Spleen (tissue), 11 donors: ENCODE data around the gene PPP2R3A. TPM values are rescaled to one million over a fixed set of nuclear protein-coding genes. Genes with fewer than 3 reads are reported as not detected.

Source experiments
- DNase-seq: peaks from one replicate; pipeline ENCODE4 v3.0.0-alpha.2; 2020
- H3K27ac ChIP-seq, 8 donors: fragments of 200-600 bp; sonication (generic) in 7 of 8; 1 replicate in 4 of 8; 2 replicates in 4 of 8; pipeline versions ENCODE4 v1.5.0 to v1.8.0; 2016 to 2021; ENCODE audit warnings: inconsistent platforms in 4 of 8, mild to moderate bottlenecking in 4 of 8, moderate library complexity in 1 of 8
- H3K27me3 ChIP-seq, 7 donors: fragments of 200-600 bp; sonication (generic) in 6 of 7; replicated peaks in 1 of 7; 1 replicate in 4 of 7; 2 replicates in 3 of 7; pipeline versions ENCODE4 v1.5.0 to v1.8.0; 2016 to 2021; ENCODE audit warnings: inconsistent platforms in 3 of 7, mild to moderate bottlenecking in 1 of 7
- H3K36me3 ChIP-seq, 6 donors: fragments of 200-600 bp; sonication (generic) in 5 of 6; 1 replicate in 4 of 6; 2 replicates in 2 of 6; pipeline versions ENCODE4 v1.5.0 to v1.8.0; 2016 to 2021; ENCODE audit warnings: inconsistent platforms in 2 of 6
- H3K4me1 ChIP-seq, 6 donors: fragments of 200-600 bp; sonication (generic) in 5 of 6; 1 replicate in 3 of 6; 2 replicates in 3 of 6; pipeline versions ENCODE4 v1.5.0 to v1.8.0; 2016 to 2021; ENCODE audit warnings: inconsistent platforms in 3 of 6
- H3K4me3 ChIP-seq, 8 donors: fragments of 200-600 bp; sonication (generic) in 7 of 8; 1 replicate in 4 of 8; 2 replicates in 4 of 8; pipeline versions ENCODE4 v1.5.0 to v1.8.0; 2016 to 2021; ENCODE audit warnings: inconsistent platforms in 4 of 8, mild to moderate bottlenecking in 4 of 8, moderate library complexity in 2 of 8
- H3K9me3 ChIP-seq, 8 donors: fragments of 200-600 bp; sonication (generic) in 7 of 8; 1 replicate in 4 of 8; 2 replicates in 4 of 8; pipeline versions ENCODE4 v1.5.0 to v1.8.0; 2016 to 2021; ENCODE audit warnings: inconsistent platforms in 4 of 8
- CTCF ChIP-seq, 11 experiments: fragments of 200-600 bp in 7 of 11; fragments of 450-650 bp in 4 of 11; sonication (generic) in 4 of 11; IDR thresholded peaks in 8 of 11; conservative IDR thresholded peaks in 3 of 11; 1 replicate in 7 of 11; 2 replicates in 4 of 11; pipeline versions ENCODE4 v1.4.0 to v1.8.0; 2016 to 2021; ENCODE audit warnings: antibody characterized with exemption in 11 of 11, inconsistent platforms in 4 of 11, mild to moderate bottlenecking in 1 of 11
- POLR2A ChIP-seq, 3 donors: fragments of 450-650 bp; IDR thresholded peaks; one replicate each; pipeline ENCODE4 v1.5.1; 2017; ENCODE audit warnings: antibody characterized with exemption in 3 of 3, mild to moderate bottlenecking in 1 of 3
- POLR2AphosphoS5 ChIP-seq, 3 donors: sonication (generic); formaldehyde crosslinking; IDR thresholded peaks; one replicate each; pipeline ENCODE4 v1.5.1; 2017; ENCODE audit warnings: antibody characterized with exemption in 3 of 3
- WGBS, 5 donors: extraction: QIAGEN DNeasy Blood & Tissue Kit in 3 of 5; methylation state at CpG; one replicate each; pipeline versions ENCODE4 v1.1.5 to v1.1.7; 2013 to 2018; 5-methylcytosine and 5-hydroxymethylcytosine counted together
- intact Hi-C: fragments of 100-400 bp; cut with DNase I; formaldehyde crosslinking; loops from one replicate; pipeline ENCODE4 v1.15.0; 2023; ENCODE audit warnings: low total_unique reads
- polyA plus RNA-seq, 3 donors: library from polyadenylated mRNA; stranded (reverse); fragments of 200-250 nt; gene quantifications; one replicate each; pipeline ENCODE4 v1.2.1, GENCODE V29; 2013
- total RNA-seq, 7 donors: library from RNA; depleted of rRNA in 3 of 7; stranded (reverse); fragments of >200 nt in 3 of 7; fragmentation: NEBNext Ultra II Directional in 4 of 7; extraction: Animal tissue kit (Norgen Biotek cat#: 25700) in 4 of 7; gene quantifications; one replicate each; pipeline versions ENCODE4 v1.1.0 to v1.2.1, GENCODE V29; 2016 to 2021
- donor health status: healthy with polysubstance abuse.
- donor health status: DM: no; HTN: no; CAD: no; lungs with moderate emphysema.
- donor health status: DM: no; HTN: no; CAD: no.
- donor health status: Bipolar disorder and iron deficiency.
- donor health status: healthy.
- donor health status: DM: no; HTN: no; CAD: no.
- donor health status: DM: yes; HTN: yes; CAD: no.

The PPP2R3A gene
- total and polyA plus RNA-seq, 10 donors, result 0.24 to 5.9 (median 3.1) TPM

DNA sequence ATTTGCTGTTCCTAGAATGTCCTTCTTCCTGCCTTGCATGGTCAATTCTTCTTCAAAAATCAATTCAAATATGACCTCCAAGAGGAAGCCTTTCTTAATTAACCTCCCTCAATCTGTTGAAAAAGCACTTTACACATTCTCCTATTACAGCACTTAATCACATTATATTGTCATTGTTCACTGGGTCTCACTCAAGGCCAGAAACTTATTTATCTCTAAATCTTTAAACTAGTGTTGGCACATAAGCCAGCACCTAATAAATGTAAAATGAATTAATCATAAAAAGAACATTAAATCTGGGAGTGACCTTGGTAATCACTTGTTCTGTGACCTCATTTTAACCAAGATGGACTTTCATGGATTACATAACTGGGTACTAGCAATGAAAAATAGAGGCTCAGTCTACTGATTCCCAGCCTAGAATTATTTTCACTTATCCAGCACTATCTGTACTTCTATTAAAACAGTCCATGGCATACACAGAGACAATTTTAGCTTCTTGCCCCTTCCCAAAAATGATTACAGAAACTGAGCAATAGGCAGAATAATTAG is 208.5 kb downstream of the PPP2R3A start:
- Histone ChIP-seq H3K4me1 (peaks cover 28 to 99% (median 83%) of the 10 kb centered on the region in 6 donors), H3K9me3 (no peaks in the 10 kb centered on the region), H3K36me3 (no peaks in the 10 kb centered on the region), H3K27ac (peak overlapping the region in 1 of 8 donors; percentile 43), H3K27me3 (no peaks in the 10 kb centered on the region), H3K4me3 (no peak overlapping the region)
- no peak for DNase-seq
- intact Hi-C loops, result no loop called here
- TF ChIP-seq POLR2AphosphoS5 (IDR thresholded peaks at IDR 0.05) (no peak), POLR2A (IDR thresholded peaks at IDR 0.05) (no peak), CTCF (IDR thresholded peaks at IDR 0.05 in 8 of 11, conservative IDR thresholded peaks at IDR 0.05 in 3 of 11) (no peak)

GRCh38 chr3:136177876-136178275 is 212.3 kb downstream of the PPP2R3A start:
- 52 to 63% (median 59%) methylated on average over 4 of the region's 4 CpGs for WGBS, 5 donors
- TF ChIP-seq CTCF (IDR thresholded peaks at IDR 0.05 in 8 of 11, conservative IDR thresholded peaks at IDR 0.05 in 3 of 11) (no peak), POLR2A (IDR thresholded peaks at IDR 0.05) (no peak), POLR2AphosphoS5 (IDR thresholded peaks at IDR 0.05) (no peak)
- intact Hi-C loops, result no loop called here
- Histone ChIP-seq H3K27me3 (no peaks in the 10 kb centered on the region), H3K9me3 (no peaks in the 10 kb centered on the region), H3K27ac (no peak overlapping the region), H3K36me3 (no peaks in the 10 kb centered on the region), H3K4me1 (peaks cover 33 to 99% (median 94%) of the 10 kb centered on the region in 6 donors), H3K4me3 (no peak overlapping the region)
- DNase-seq, result no peak

GRCh38 chr3:136181741-136182140 is 216.2 kb downstream of the PPP2R3A start:
- Histone ChIP-seq H3K36me3 (no peaks in the 10 kb centered on the region), H3K4me1 (peaks cover 52 to 99% (median 96%) of the 10 kb centered on the region in 6 donors), H3K27me3 (no peaks in the 10 kb centered on the region), H3K27ac (no peak overlapping the region), H3K4me3 (no peak overlapping the region), H3K9me3 (no peaks in the 10 kb centered on the region)
- WGBS, 5 donors, result 86 to 92% (median 90%) methylated on average over 8 of the region's 8 CpGs
- intact Hi-C loops, result no loop called here
- TF ChIP-seq POLR2A (IDR thresholded peaks at IDR 0.05) (no peak), POLR2AphosphoS5 (IDR thresholded peaks at IDR 0.05) (no peak), CTCF (IDR thresholded peaks at IDR 0.05 in 8 of 11, conservative IDR thresholded peaks at IDR 0.05 in 3 of 11) (no peak)
- DNase-seq, result no peak

- no peaks in the 10 kb centered on the region for H3K27me3 ChIP-seq
- no peak for TF ChIP-seq CTCF (IDR thresholded peaks at IDR 0.05 in 8 of 11, conservative IDR thresholded peaks at IDR 0.05 in 3 of 11)
- no peak for TF ChIP-seq POLR2A (IDR thresholded peaks at IDR 0.05)
- TF ChIP-seq POLR2AphosphoS5 (IDR thresholded peaks at IDR 0.05), result no peak
- H3K36me3 ChIP-seq, result peaks cover 0 to 6% (median 0%) of the 10 kb centered on the region in 6 donors
- no peak for DNase-seq
- H3K9me3 ChIP-seq, result no peaks in the 10 kb centered on the region
- H3K4me1 ChIP-seq, result peaks cover 54 to 100% (median 97%) of the 10 kb centered on the region in 6 donors
- WGBS, 5 donors, result 71 to 79% (median 73%) methylated on average over 2 of the region's 2 CpGs
- no peak overlapping the region for H3K4me3 ChIP-seq
- H3K27ac ChIP-seq, result peak overlapping the region in 1 of 8 donors; percentile 20
- intact Hi-C loops, result no loop called here
Measured at GRCh38 chr3:136184703-136185102, 219.2 kb downstream of the PPP2R3A start.
